Skeletal muscle satellite cell (primary cell): ENCODE data around the gene TNRC6C.

ENCODE experiments used
- H3K27me3 ChIP-seq: 2 replicates; pipeline ENCODE4 v1.7.0; 2013; ENCODE audit warnings: low read length; ENCODE audit not compliant: control insufficient read depth, insufficient read depth
- H3K36me3 ChIP-seq: 2 replicates; pipeline ENCODE4 v1.7.0; 2013; ENCODE audit warnings: mild to moderate bottlenecking, control low read depth, low read length; ENCODE audit not compliant: insufficient read depth
- H3K4me1 ChIP-seq: 2 replicates; pipeline ENCODE4 v1.7.0; 2013; ENCODE audit warnings: low read length; ENCODE audit not compliant: control insufficient read depth, insufficient read depth
- H3K4me2 ChIP-seq: 2 replicates; pipeline ENCODE4 v1.7.0; 2013; ENCODE audit warnings: mild to moderate bottlenecking, low read length
- H3K4me3 ChIP-seq: 2 replicates; pipeline ENCODE4 v1.7.0; 2013; ENCODE audit warnings: low read length
- H3K9ac ChIP-seq: 2 replicates; pipeline ENCODE4 v1.7.0; 2013; ENCODE audit warnings: mild to moderate bottlenecking, low read depth, low read length, moderate library complexity
- H3K9me3 ChIP-seq: replicated peaks from 2 replicates; pipeline ENCODE4 v1.7.0; 2013; ENCODE audit warnings: mild to moderate bottlenecking, control low read depth, low read length

The TNRC6C gene

GRCh38 chr17:77923776-77924513 is 34.6 kb upstream of the TNRC6C start:
- H3K4me2 ChIP-seq = no peak overlapping the region
- no peak overlapping the region for H3K4me3 ChIP-seq
- H3K4me1 ChIP-seq = no peaks in the 10 kb centered on the region
- no peaks in the 10 kb centered on the region for H3K36me3 ChIP-seq
- no peak overlapping the region for H3K9ac ChIP-seq
- peaks cover 62% of the 10 kb centered on the region for H3K27me3 ChIP-seq
- no peaks in the 10 kb centered on the region for H3K9me3 ChIP-seq

- H3K4me3 ChIP-seq = no peak overlapping the region
- peaks cover 71% of the 10 kb centered on the region for H3K27me3 ChIP-seq
- H3K9me3 ChIP-seq = no peaks in the 10 kb centered on the region
- no peaks in the 10 kb centered on the region for H3K4me1 ChIP-seq
- no peaks in the 10 kb centered on the region for H3K36me3 ChIP-seq
- no peak overlapping the region for H3K9ac ChIP-seq
- H3K4me2 ChIP-seq = no peak overlapping the region
These were observed 33.7 kb upstream of the TNRC6C start for GRCh38 chr17:77924757-77925336.

- no peak overlapping the region for H3K9ac ChIP-seq
- H3K27me3 ChIP-seq = peaks cover 75% of the 10 kb centered on the region
These were observed 32.5 kb upstream of the TNRC6C start for GRCh38 chr17:77925831-77926543.

GRCh38 chr17:77926981-77927380 is 31.5 kb upstream of the TNRC6C start:
- Histone ChIP-seq H3K4me2 (no peak overlapping the region), H3K4me1 (no peaks in the 10 kb centered on the region), H3K27me3 (peaks cover 71% of the 10 kb centered on the region), H3K9me3 (no peaks in the 10 kb centered on the region), H3K9ac (no peak overlapping the region), H3K36me3 (no peaks in the 10 kb centered on the region), H3K4me3 (no peak overlapping the region)

More at GRCh38 chr17:77925831-77926543, 32.5 kb upstream of the TNRC6C start:
- no peak overlapping the region for H3K4me2 ChIP-seq
- H3K4me1 ChIP-seq = no peaks in the 10 kb centered on the region
- no peak overlapping the region for H3K4me3 ChIP-seq
- H3K9me3 ChIP-seq = no peaks in the 10 kb centered on the region
- no peaks in the 10 kb centered on the region for H3K36me3 ChIP-seq

GRCh38 chr17:77927777-77928518 is 30.6 kb upstream of the TNRC6C start:
- Histone ChIP-seq H3K4me1 (no peaks in the 10 kb centered on the region), H3K9me3 (no peaks in the 10 kb centered on the region), H3K36me3 (no peaks in the 10 kb centered on the region), H3K9ac (no peak overlapping the region), H3K4me2 (no peak overlapping the region), H3K27me3 (peaks cover 71% of the 10 kb centered on the region), H3K4me3 (no peak overlapping the region)

- H3K4me3 ChIP-seq = no peak overlapping the region
- no peaks in the 10 kb centered on the region for H3K36me3 ChIP-seq
- no peaks in the 10 kb centered on the region for H3K4me1 ChIP-seq
- peaks cover 73% of the 10 kb centered on the region for H3K27me3 ChIP-seq
- no peak overlapping the region for H3K4me2 ChIP-seq
- no peaks in the 10 kb centered on the region for H3K9me3 ChIP-seq
- H3K9ac ChIP-seq = no peak overlapping the region
These were observed 29.9 kb upstream of the TNRC6C start for GRCh38 chr17:77928519-77929179.

- Histone ChIP-seq H3K4me3 (no peak overlapping the region), H3K9me3 (no peaks in the 10 kb centered on the region), H3K27me3 (peaks cover 73% of the 10 kb centered on the region), H3K36me3 (no peaks in the 10 kb centered on the region), H3K9ac (no peak overlapping the region), H3K4me2 (no peak overlapping the region), H3K4me1 (no peaks in the 10 kb centered on the region)
These were observed 29.3 kb upstream of the TNRC6C start for GRCh38 chr17:77929180-77929564.

GRCh38 chr17:77929871-77930436 is 28.5 kb upstream of the TNRC6C start:
- no peaks in the 10 kb centered on the region for H3K4me1 ChIP-seq
- no peak overlapping the region for H3K4me3 ChIP-seq
- no peak overlapping the region for H3K4me2 ChIP-seq
- H3K27me3 ChIP-seq = peaks cover 72% of the 10 kb centered on the region
- no peaks in the 10 kb centered on the region for H3K36me3 ChIP-seq
- no peaks in the 10 kb centered on the region for H3K9me3 ChIP-seq
- no peak overlapping the region for H3K9ac ChIP-seq

GRCh38 chr17:77930780-77931768 is 27.4 kb upstream of the TNRC6C start:
- Histone ChIP-seq H3K9ac (no peak overlapping the region), H3K4me2 (no peak overlapping the region), H3K4me3 (no peak overlapping the region), H3K9me3 (no peaks in the 10 kb centered on the region), H3K27me3 (peaks cover 68% of the 10 kb centered on the region), H3K36me3 (no peaks in the 10 kb centered on the region), H3K4me1 (no peaks in the 10 kb centered on the region)

GRCh38 chr17:77933777-77934398 is 24.6 kb upstream of the TNRC6C start:
- no peak overlapping the region for H3K4me2 ChIP-seq
- H3K4me1 ChIP-seq = no peaks in the 10 kb centered on the region
- H3K27me3 ChIP-seq = peaks cover 53% of the 10 kb centered on the region
- no peaks in the 10 kb centered on the region for H3K36me3 ChIP-seq
- H3K9ac ChIP-seq = no peak overlapping the region
- no peaks in the 10 kb centered on the region for H3K9me3 ChIP-seq
- H3K4me3 ChIP-seq = no peak overlapping the region
